Epithelial cell of esophagus (primary cell): Measurements from ENCODE around the gene STK31.
A peak's percentile ranks its signal among the peaks of the same experiment; 100 is the strongest.
"Not testable (repeated sequence)": the region's sequence is repeated elsewhere in the genome, so short reads cannot be mapped to it uniquely, and the experiment has no call there.

Experiments
- DNase-seq: peaks from one replicate; pipeline ENCODE4 v3.0.0; 2010; ENCODE audit warnings: low read depth
- H3K4me3 ChIP-seq: 2 replicates; pipeline ENCODE4 v1.5.1; 2011; ENCODE audit warnings: mild to moderate bottlenecking, low read length, control low read depth
- TF ChIP-seq, protein P1 (sequence below): IDR thresholded peaks from 2 replicates; pipeline ENCODE4 v1.5.1; 2011; ENCODE audit warnings: low read depth, mild to moderate bottlenecking, low read length, control low read depth, inconsistent platforms; ENCODE audit not compliant: insufficient read depth; ENCODE audit errors: missing control alignments

Gene STK31

DNA sequence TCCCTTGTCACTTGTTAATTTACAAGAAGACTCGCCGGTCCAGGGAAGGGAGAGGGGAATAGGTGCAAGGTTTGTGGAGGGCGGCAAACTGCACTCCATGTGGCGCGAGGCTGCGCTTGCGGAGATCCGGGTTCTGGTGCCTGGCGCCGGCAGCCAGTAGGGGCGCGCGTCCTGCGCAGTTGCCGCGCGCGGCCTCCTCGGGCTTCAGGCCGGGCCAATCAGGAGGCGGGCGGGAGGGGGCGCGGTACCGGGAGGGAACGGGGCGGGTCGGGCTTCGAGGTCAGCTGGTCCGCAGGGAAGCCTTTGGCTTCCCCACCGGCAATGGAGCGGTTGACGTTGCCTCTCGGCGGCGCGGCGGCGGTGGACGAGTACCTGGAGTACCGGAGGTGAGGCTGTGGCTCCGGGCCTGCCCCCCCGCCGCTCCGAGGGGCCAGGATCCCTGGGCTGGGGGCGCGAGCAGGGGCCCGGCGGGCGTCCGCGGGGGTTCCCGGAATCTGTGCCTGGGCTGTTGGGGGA is 30.1 kb upstream of the STK31 start, which contains the start of gene FAM221A:
Gene FAM221A, plus strand, starts transcription at position 302 of the 516 bp plus-strand sequence. Its CDS starts 20 bp downstream, at position 322.
- peak within 1 kb of the TSS; percentile 53 for H3K4me3 ChIP-seq
- TF ChIP-seq, protein P1, sequence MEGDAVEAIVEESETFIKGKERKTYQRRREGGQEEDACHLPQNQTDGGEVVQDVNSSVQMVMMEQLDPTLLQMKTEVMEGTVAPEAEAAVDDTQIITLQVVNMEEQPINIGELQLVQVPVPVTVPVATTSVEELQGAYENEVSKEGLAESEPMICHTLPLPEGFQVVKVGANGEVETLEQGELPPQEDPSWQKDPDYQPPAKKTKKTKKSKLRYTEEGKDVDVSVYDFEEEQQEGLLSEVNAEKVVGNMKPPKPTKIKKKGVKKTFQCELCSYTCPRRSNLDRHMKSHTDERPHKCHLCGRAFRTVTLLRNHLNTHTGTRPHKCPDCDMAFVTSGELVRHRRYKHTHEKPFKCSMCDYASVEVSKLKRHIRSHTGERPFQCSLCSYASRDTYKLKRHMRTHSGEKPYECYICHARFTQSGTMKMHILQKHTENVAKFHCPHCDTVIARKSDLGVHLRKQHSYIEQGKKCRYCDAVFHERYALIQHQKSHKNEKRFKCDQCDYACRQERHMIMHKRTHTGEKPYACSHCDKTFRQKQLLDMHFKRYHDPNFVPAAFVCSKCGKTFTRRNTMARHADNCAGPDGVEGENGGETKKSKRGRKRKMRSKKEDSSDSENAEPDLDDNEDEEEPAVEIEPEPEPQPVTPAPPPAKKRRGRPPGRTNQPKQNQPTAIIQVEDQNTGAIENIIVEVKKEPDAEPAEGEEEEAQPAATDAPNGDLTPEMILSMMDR, result peak; percentile 50
- peak; percentile 84 for DNase-seq

DNA sequence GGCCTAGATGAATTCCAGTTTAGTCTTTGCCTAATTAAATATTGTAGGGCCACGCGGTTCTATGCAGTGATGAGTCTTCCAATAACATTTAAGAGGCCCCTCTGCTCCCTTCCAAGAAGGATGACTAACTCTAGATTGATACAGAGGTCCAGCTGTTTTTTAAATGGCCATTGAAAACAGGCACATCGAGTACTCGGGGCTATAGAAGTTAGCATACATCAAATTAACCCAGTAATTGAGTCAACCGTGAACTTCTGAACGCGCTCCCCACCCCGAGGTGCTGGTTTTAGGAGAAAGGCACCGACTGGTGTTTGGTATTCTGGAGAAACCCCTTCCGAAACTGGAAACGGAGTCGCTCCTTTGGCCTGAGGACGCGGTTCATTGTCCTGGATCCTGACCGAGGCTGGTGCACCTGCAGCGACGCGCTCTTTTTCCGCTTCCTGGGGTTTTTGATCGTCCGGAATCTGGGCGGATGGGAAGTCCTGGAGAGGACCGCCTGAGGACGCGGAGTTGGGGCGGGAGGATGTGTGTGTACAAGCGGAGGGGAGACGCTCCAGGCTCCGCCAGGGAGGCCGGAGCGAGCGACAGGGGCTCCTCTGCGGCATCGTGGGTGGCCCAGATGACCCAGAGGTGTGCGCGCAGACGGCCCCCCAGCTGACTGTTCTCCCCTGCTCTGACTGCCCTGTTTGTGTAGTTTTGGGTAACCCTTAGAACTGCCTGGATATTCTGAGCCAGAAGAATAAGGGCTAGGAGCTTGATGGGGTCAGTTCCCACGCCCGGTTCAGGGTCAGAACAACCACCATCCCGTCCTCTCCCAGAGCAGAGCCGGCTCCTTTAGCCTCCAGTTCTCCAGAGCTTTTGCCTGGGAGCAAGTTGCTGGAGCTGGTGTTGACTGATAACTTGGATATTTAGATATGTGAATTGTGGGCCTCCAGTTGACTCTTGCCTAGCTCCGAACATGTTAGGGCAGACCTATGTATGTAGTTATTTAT is 29.3 kb upstream of the STK31 start:
- TF ChIP-seq, protein P1, result no peak
- DNase-seq, result peak; percentile 51
- peak overlapping the region; percentile 53 for H3K4me3 ChIP-seq

DNA sequence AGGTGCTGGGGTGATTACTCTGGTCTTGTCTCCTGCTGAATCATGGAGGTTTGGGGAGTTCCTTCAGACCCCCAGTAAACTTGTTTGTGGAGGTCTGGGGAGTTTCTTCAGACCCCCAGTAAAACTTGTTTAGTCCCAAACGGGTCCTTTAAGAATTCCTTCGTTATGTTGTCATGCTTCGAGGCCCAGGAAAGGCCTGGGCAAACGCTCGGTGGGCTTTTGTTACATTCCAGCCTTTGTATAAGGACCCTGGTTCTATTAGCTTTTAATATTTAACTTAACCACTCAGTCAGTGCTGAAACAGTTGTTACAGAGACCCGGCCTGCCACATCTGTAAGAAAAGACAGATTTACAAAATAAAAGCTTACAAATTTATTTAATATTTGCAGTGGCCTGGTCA is 26.0 kb upstream of the STK31 start:
- DNase-seq, H3K4me3 ChIP-seq: not testable (repeated sequence)

DNA sequence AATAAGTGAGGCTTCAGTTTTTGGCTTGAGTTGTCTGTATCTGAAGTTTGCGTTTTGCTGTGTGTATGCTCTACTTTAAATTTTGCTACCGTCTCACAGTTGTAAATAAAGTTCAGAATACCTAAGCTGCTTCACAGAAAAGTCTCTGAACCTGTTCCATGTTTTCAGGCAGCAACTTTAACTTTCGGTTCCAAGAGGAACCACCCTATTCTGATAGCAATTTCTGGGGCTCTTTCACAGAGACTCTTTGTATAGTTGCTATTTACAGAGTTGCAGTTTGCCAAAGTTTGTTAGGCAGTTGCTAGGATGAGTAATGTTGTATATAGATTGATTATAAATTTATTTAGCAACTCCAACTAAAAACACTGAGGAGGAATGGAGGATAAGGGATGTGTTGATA is 24.3 kb upstream of the STK31 start:
- peak; percentile 5 for DNase-seq
- H3K4me3 ChIP-seq, result no peak overlapping the region
- TF ChIP-seq, protein P1, result no peak

DNA sequence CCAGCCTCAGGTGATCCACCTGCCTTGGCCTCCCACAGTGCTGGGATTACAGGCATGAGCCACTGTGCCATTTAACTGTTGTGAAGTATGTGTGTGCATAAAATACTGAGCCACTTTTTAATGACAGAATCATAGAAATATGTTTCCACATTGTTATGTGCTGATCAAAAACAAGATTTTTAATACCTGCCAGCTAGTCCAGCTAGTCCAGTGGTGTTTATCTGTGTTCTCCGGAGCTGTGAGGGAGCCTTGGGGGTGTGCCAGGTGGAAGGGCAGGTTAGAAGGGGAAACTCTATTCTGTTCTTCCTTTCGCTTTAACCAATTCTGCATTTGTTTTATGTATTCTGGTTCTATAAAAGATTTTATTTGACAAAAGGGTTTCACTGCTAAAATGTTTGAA is 23.0 kb upstream of the STK31 start:
- TF ChIP-seq, protein P1, result no peak
- DNase-seq, result peak; percentile 27
- H3K4me3 ChIP-seq, result no peak overlapping the region

DNA sequence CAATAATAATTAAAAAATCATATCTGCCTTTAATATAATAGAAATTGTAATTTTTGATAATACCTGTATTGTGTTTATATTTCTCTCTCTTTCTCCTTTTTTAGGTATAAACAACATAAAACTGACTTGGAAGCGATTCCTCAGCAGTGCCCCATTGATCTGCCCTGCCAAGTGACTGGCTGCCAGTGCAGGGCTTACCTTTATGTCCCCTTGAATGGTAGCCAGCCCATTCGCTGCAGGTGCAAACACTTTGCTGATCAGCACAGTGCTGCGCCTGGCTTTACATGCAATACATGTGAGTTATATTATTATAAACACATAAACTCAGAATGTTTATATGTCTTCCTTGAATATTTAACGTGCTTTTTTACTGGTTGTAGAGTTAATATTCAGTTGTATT is 20.9 kb upstream of the STK31 start:
- TF ChIP-seq, protein P1, result no peak
- H3K4me3 ChIP-seq, result no peak overlapping the region
- no peak for DNase-seq

DNA sequence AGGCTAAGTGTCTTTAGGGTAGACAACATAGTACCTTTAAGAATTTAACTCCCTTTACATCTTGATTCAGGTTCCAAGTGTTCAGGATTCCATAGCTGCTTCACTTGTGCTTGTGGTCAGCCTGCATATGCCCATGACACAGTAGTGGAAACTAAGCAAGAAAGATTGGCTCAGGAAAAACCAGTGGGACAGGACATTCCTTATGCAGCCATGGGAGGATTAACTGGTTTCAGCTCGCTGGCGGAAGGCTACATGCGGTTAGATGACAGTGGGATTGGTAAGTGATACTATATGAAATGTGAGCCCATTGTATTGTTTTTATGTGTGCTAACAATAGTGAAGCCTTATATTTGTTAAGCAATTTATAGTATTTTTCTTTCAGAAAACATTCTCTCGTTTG is 18.7 kb upstream of the STK31 start:
- DNase-seq, result peak; percentile 88
- TF ChIP-seq, protein P1, result no peak
- no peak overlapping the region for H3K4me3 ChIP-seq
